PC-3 (cell line): ENCODE data around the gene AFG3L2. TPM values are rescaled to one million over a fixed set of nuclear protein-coding genes. Genes with fewer than 3 reads are reported as not detected.

Experiments used
- ATAC-seq: fragments of 200-7000 bp; cut with Tn5 transposase; 2 replicates; pipeline ENCODE4 v1.9.1; 2020; ENCODE audit warnings: mild to moderate bottlenecking, moderate library complexity
- BruUV-seq: library from RNA; stranded (reverse); fragments of 400-500 nt; replicated peaks from 2 replicates; lab custom pipeline; 2021; lab: Mats Ljungman, UMichigan
- CTCF ChIA-PET: fragments of 300-600 bp; sonication (Branson Sonifier 250); formaldehyde crosslinking; loops from one replicate; lab custom pipeline; 2022; ENCODE audit warnings: antibody characterized with exemption; lab: Charles Lee
- POLR2A ChIA-PET: fragments of 300-600 bp; sonication (Branson Sonifier 250); formaldehyde crosslinking; loops from one replicate; lab custom pipeline; 2022; ENCODE audit warnings: antibody characterized with exemption; ENCODE audit not compliant: unreplicated experiment; lab: Charles Lee
- DNase-seq: peaks from one replicate; pipeline ENCODE4 v3.0.0-alpha.2; 2015
- H2AFZ ChIP-seq: fragments of 300-600 bp; sonication (generic); 2 replicates; pipeline ENCODE4 v1.6.0; 2016; ENCODE audit warnings: antibody characterized with exemption, low read length
- H3F3A ChIP-seq: fragments of 300-600 bp; sonication (generic); one replicate; pipeline ENCODE4 v1.6.0; 2017; ENCODE audit warnings: antibody characterized with exemption, low read length, control low read depth, mild to moderate bottlenecking; ENCODE audit not compliant: unreplicated experiment
- H3K27ac ChIP-seq: fragments of 300-600 bp; sonication (generic); 2 replicates; pipeline ENCODE4 v1.5.1; 2016; ENCODE audit warnings: mild to moderate bottlenecking, low read length
- H3K27me3 ChIP-seq: fragments of 300-600 bp; sonication (generic); 2 replicates; pipeline ENCODE4 v1.6.1; 2016; ENCODE audit warnings: low read length, mixed read lengths
- H3K36me3 ChIP-seq: fragments of 300-600 bp; sonication (generic); 2 replicates; pipeline ENCODE4 v1.6.1; 2016; ENCODE audit warnings: low read depth, mixed run types, low read length, mixed read lengths
- H3K4me1 ChIP-seq: fragments of 300-600 bp; sonication (generic); 2 replicates; pipeline ENCODE4 v1.5.1; 2016; ENCODE audit warnings: low read length; ENCODE audit not compliant: insufficient read depth
- H3K4me2 ChIP-seq: fragments of 300-600 bp; sonication (generic); 2 replicates; pipeline ENCODE4 v1.6.0; 2016; ENCODE audit warnings: low read length
- H3K4me3 ChIP-seq: fragments of 300-600 bp; sonication (generic); 2 replicates; pipeline ENCODE4 v1.5.1; 2016; ENCODE audit warnings: mild to moderate bottlenecking, low read length, mixed read lengths
- H3K79me2 ChIP-seq: fragments of 300-600 bp; sonication (generic); 2 replicates; pipeline ENCODE4 v1.6.1; 2017; ENCODE audit warnings: low read length, mixed read lengths
- H3K9ac ChIP-seq: fragments of 300-600 bp; sonication (generic); 2 replicates; pipeline ENCODE4 v1.6.0; 2016; ENCODE audit warnings: mild to moderate bottlenecking, low read length
- H3K9me2 ChIP-seq: fragments of 300-600 bp; sonication (generic); replicated peaks from 2 replicates; pipeline ENCODE4 v1.6.1; 2016; ENCODE audit warnings: mixed run types, low read length, mixed read lengths
- H3K9me3 ChIP-seq: fragments of 300-600 bp; sonication (generic); 2 replicates; pipeline ENCODE4 v1.6.1; 2016; ENCODE audit warnings: low read length, mixed read lengths
- H4K20me1 ChIP-seq: fragments of 300-600 bp; sonication (generic); 2 replicates; pipeline ENCODE4 v1.6.1; 2016; ENCODE audit warnings: low read length, mixed read lengths
- CTCF ChIP-seq: fragments of 300-600 bp; sonication (generic); conservative IDR thresholded peaks from 2 replicates; pipeline ENCODE4 v1.5.1; 2017; ENCODE audit warnings: antibody characterized with exemption, low read depth, mild to moderate bottlenecking, low read length
- EZH2 ChIP-seq: fragments of 300-600 bp; sonication (generic); IDR thresholded peaks from one replicate; pipeline ENCODE4 v1.6.1; 2017; ENCODE audit warnings: antibody characterized with exemption, mild to moderate bottlenecking, low read length; ENCODE audit not compliant: unreplicated experiment
- EZH2phosphoT487 ChIP-seq: fragments of 300-600 bp; sonication (generic); IDR thresholded peaks from 2 replicates; pipeline ENCODE4 v1.6.1; 2018; ENCODE audit warnings: mild to moderate bottlenecking, antibody characterized with exemption, low read length, borderline replicate concordance
- intact Hi-C: fragments of 100-400 bp; cut with micrococcal nuclease; formaldehyde crosslinking; loops from 2 replicates; pipeline ENCODE4 v1.9.0; 2023
- total RNA-seq: library from RNA; depleted of rRNA; stranded (reverse); fragments of >200 nt; gene quantifications from 2 replicates; pipeline ENCODE4 v1.2.3, GENCODE V29; 2014

The AFG3L2 gene
- total RNA-seq, 1 experiment from 2014 or later: 79.3 TPM

- Histone ChIP-seq H3K9ac (no peak overlapping the region), H3K4me3 (no peak overlapping the region), H3K27ac (no peak overlapping the region), H3K9me3 (no peaks in the 10 kb centered on the region), H3K4me1 (peaks cover 21% of the 10 kb centered on the region), H3K27me3 (no peaks in the 10 kb centered on the region), H3K79me2 (no peaks in the 10 kb centered on the region), H3K4me2 (no peak overlapping the region), H4K20me1 (peaks cover 14% of the 10 kb centered on the region), H3K9me2 (no peaks in the 10 kb centered on the region), H3K36me3 (peaks cover 25% of the 10 kb centered on the region), H2AFZ (no peak overlapping the region), H3F3A (no peaks in the 10 kb centered on the region)
- ChIA-PET CTCF (no interaction called here), POLR2A (interaction anchor here (0.6 kb wide), 1 partner anchor 16 kb away, joined by 3 read pairs; no protein-coding TSS in a partner anchor)
- ATAC-seq (no peak), DNase-seq (no peak)
- intact Hi-C loops: no loop called here
- TF ChIP-seq EZH2: no peak
- TF ChIP-seq EZH2phosphoT487: no peak
- no peak for TF ChIP-seq CTCF
- no TSS peak for BruUV-seq
Measured at GRCh38 chr18:12334366-12334808, 42.6 kb downstream of the AFG3L2 start.

- DNase-seq (no peak), ATAC-seq (no peak)
- POLR2A ChIA-PET: interaction anchor here (0.7 kb wide), 1 partner anchor 44 kb away, joined by 5 read pairs; no protein-coding TSS in a partner anchor
- Histone ChIP-seq H3K9me2 (no peaks in the 10 kb centered on the region), H3K9me3 (no peaks in the 10 kb centered on the region), H2AFZ (no peak overlapping the region), H3K4me3 (no peak overlapping the region), H3K4me1 (peaks cover 21% of the 10 kb centered on the region), H3K79me2 (no peaks in the 10 kb centered on the region), H3K4me2 (no peak overlapping the region), H4K20me1 (peaks cover 14% of the 10 kb centered on the region), H3K36me3 (peaks cover 28% of the 10 kb centered on the region), H3K27ac (no peak overlapping the region), H3K9ac (no peak overlapping the region), H3F3A (peaks cover 2% of the 10 kb centered on the region), H3K27me3 (no peaks in the 10 kb centered on the region)
- CTCF ChIA-PET: no interaction called here
- no TSS peak for BruUV-seq
- intact Hi-C loops: no loop called here
- TF ChIP-seq EZH2phosphoT487: no peak
- TF ChIP-seq CTCF: no peak
- TF ChIP-seq EZH2: no peak
Measured at GRCh38 chr18:12333506-12334290, 43.3 kb downstream of the AFG3L2 start.

GRCh38 chr18:12330766-12331165 is 46.3 kb downstream of the AFG3L2 start:
- no peaks in the 10 kb centered on the region for H3K9me3 ChIP-seq
- TF ChIP-seq EZH2 (no peak), CTCF (no peak), EZH2phosphoT487 (no peak)
- no TSS peak for BruUV-seq
- no peak overlapping the region for H3K27ac ChIP-seq
- DNase-seq (no peak), ATAC-seq (no peak)
- H2AFZ ChIP-seq: no peak overlapping the region
- H3K4me3 ChIP-seq: no peak overlapping the region
- POLR2A ChIA-PET: no interaction called here
- H3K9ac ChIP-seq: no peak overlapping the region
- peaks cover 4% of the 10 kb centered on the region for H3F3A ChIP-seq
- intact Hi-C loops: no loop called here
- no peak overlapping the region for H3K4me2 ChIP-seq
- no peaks in the 10 kb centered on the region for H3K27me3 ChIP-seq
- CTCF ChIA-PET: no interaction called here
- H4K20me1 ChIP-seq: peaks cover 2% of the 10 kb centered on the region; the same call in 1 of the 2 replicates
- no peaks in the 10 kb centered on the region for H3K9me2 ChIP-seq
- H3K4me1 ChIP-seq: 0 out of 2 replicates have a peak, but pooled peaks cover 1% of the 10 kb centered on the region
- H3K79me2 ChIP-seq: no peaks in the 10 kb centered on the region
- H3K36me3 ChIP-seq: peaks cover 39% of the 10 kb centered on the region
